IMR-90 (cell line): ENCODE results near the gene ATP6V0E2. TPM values are rescaled to one million over a fixed set of nuclear protein-coding genes. Genes with fewer than 3 reads are reported as not detected.

Experiments used
- ATAC-seq: fragments of 200-7000 bp; cut with Tn5 transposase; 2 replicates; pipeline ENCODE4 v1.9.1; 2020; ENCODE audit warnings: low read depth, mild to moderate bottlenecking, moderate library complexity
- BruUV-seq: library from RNA; stranded (reverse); fragments of 400-500 nt; replicated peaks from 2 replicates; lab custom pipeline; 2021; lab: Mats Ljungman, UMichigan
- CTCF ChIA-PET: fragments of 300-600 bp; formaldehyde crosslinking; extraction: SDS; loops from one replicate; lab custom pipeline; 2021; ENCODE audit warnings: antibody characterized with exemption; lab: Yijun Ruan, JAX
- POLR2A ChIA-PET: fragments of 300-600 bp; sonication (Branson Sonifier 250); formaldehyde crosslinking; loops from one replicate; lab custom pipeline; 2022; ENCODE audit warnings: antibody characterized with exemption; ENCODE audit not compliant: unreplicated experiment; lab: Charles Lee
- DNase-seq: peaks from one replicate; pipeline ENCODE4 v3.0.0; 2013
- H2AFZ ChIP-seq: replicated peaks from 2 replicates; pipeline ENCODE3; 2013; ENCODE audit warnings: low read length, mild to moderate bottlenecking; ENCODE audit not compliant: poor library complexity
- H2AK5ac ChIP-seq: 2 replicates; pipeline ENCODE4 v1.6.1; 2013; ENCODE audit warnings: low read depth, low read length, inconsistent platforms
- H2AK9ac ChIP-seq: replicated peaks from 2 replicates; pipeline ENCODE3; 2013; ENCODE audit warnings: mild to moderate bottlenecking, low read depth, low read length, moderate library complexity; ENCODE audit not compliant: poor library complexity
- H2BK120ac ChIP-seq: 2 replicates; pipeline ENCODE4 v1.6.1; 2013; ENCODE audit warnings: low read depth, low read length, inconsistent platforms
- H2BK15ac ChIP-seq: 3 replicates; pipeline ENCODE4 v1.6.1; 2013; ENCODE audit warnings: low read depth, low read length, inconsistent platforms
- H2BK20ac ChIP-seq: 2 replicates; pipeline ENCODE4 v1.6.1; 2013; ENCODE audit warnings: low read depth, mild to moderate bottlenecking, inconsistent platforms, low read length, moderate library complexity
- H2BK5ac ChIP-seq: 2 replicates; pipeline ENCODE4 v1.6.1; 2013; ENCODE audit warnings: mild to moderate bottlenecking, low read depth, low read length, inconsistent platforms; ENCODE audit not compliant: poor library complexity, severe bottlenecking
- H3K14ac ChIP-seq: replicated peaks from 2 replicates; pipeline ENCODE4 v1.6.1; 2013; ENCODE audit warnings: low read depth, low read length, inconsistent platforms
- H3K18ac ChIP-seq: 2 replicates; pipeline ENCODE4 v1.6.1; 2013; ENCODE audit warnings: low read depth, low read length, control low read depth
- H3K23ac ChIP-seq: 2 replicates; pipeline ENCODE4 v1.6.1; 2013; ENCODE audit warnings: low read depth, low read length, inconsistent platforms
- H3K27ac ChIP-seq: 2 replicates; pipeline ENCODE4 v1.5.1; 2013; ENCODE audit warnings: mild to moderate bottlenecking, control low read depth, low read length; ENCODE audit not compliant: insufficient read depth
- H3K27me3 ChIP-seq: 2 replicates; pipeline ENCODE4 v1.6.1; 2013; ENCODE audit warnings: low read length; ENCODE audit not compliant: control insufficient read depth, insufficient read depth
- H3K36me3 ChIP-seq: 2 replicates; pipeline ENCODE4 v1.6.1; 2013; ENCODE audit warnings: low read length, mixed read lengths; ENCODE audit not compliant: control insufficient read depth, insufficient read depth
- H3K4ac ChIP-seq: 2 replicates; pipeline ENCODE4 v1.6.1; 2013; ENCODE audit warnings: low read depth, low read length, inconsistent platforms
- H3K4me1 ChIP-seq: 2 replicates; pipeline ENCODE4 v1.6.1; 2013; ENCODE audit warnings: low read length, mixed read lengths; ENCODE audit not compliant: control insufficient read depth, insufficient read depth
- H3K4me2 ChIP-seq: 2 replicates; pipeline ENCODE4 v1.6.1; 2013; ENCODE audit warnings: low read depth, mild to moderate bottlenecking, control low read depth, low read length, moderate library complexity
- H3K4me3 ChIP-seq: 2 replicates; pipeline ENCODE4 v1.5.1; 2013; ENCODE audit warnings: low read depth, mild to moderate bottlenecking, control low read depth, low read length, moderate library complexity; ENCODE audit not compliant: insufficient read depth
- H3K56ac ChIP-seq: 2 replicates; pipeline ENCODE4 v1.6.1; 2013; ENCODE audit warnings: low read length, inconsistent platforms; ENCODE audit not compliant: insufficient read depth; ENCODE audit errors: extremely low read depth
- H3K79me1 ChIP-seq, 2 experiments: 2 replicates each; pipeline ENCODE4 v1.6.1; 2013; ENCODE audit warnings: low read length in 2 of 2, inconsistent platforms in 1 of 2, low read depth in 1 of 2
- H3K9ac ChIP-seq: 2 replicates; pipeline ENCODE4 v1.6.1; 2013; ENCODE audit warnings: low read depth, low read length, control low read depth
- H3K9me1 ChIP-seq: 2 replicates; pipeline ENCODE4 v1.6.1; 2013; ENCODE audit warnings: low read length, inconsistent platforms; ENCODE audit not compliant: insufficient read depth
- H3K9me3 ChIP-seq: 2 replicates; pipeline ENCODE4 v1.6.1; 2013; ENCODE audit warnings: low read length; ENCODE audit not compliant: control insufficient read depth, insufficient read depth
- H4K20me1 ChIP-seq: 2 replicates; pipeline ENCODE4 v1.6.1; 2013; ENCODE audit warnings: low read length, inconsistent platforms; ENCODE audit not compliant: insufficient read depth
- H4K5ac ChIP-seq: 2 replicates; pipeline ENCODE4 v1.6.1; 2013; ENCODE audit warnings: mild to moderate bottlenecking, low read depth, low read length, control low read depth
- H4K8ac ChIP-seq, 2 experiments: 2 replicates each; pipeline ENCODE4 v1.6.1; 2013; ENCODE audit warnings: low read depth in 2 of 2, low read length in 2 of 2, control low read depth in 1 of 2, inconsistent platforms in 1 of 2
- H4K91ac ChIP-seq: 2 replicates; pipeline ENCODE4 v1.6.1; 2013; ENCODE audit warnings: low read depth, low read length, inconsistent platforms; ENCODE audit not compliant: insufficient read depth
- BHLHE40 ChIP-seq: fragments of 150-350 bp; IDR thresholded peaks from 2 replicates; pipeline ENCODE4 v1.6.1; 2016; ENCODE audit warnings: mild to moderate bottlenecking, low read depth, low read length
- CEBPB ChIP-seq: IDR thresholded peaks from 2 replicates; pipeline ENCODE4 v1.6.1; 2012; ENCODE audit warnings: low read depth, low read length, improper control_type of control experiment
- CHD1 ChIP-seq: IDR thresholded peaks from 2 replicates; pipeline ENCODE4 v1.6.1; 2012; ENCODE audit warnings: low read depth, low read length, improper control_type of control experiment
- FOS ChIP-seq: fragments of 150-350 bp; IDR thresholded peaks from 2 replicates; pipeline ENCODE4 v1.6.1; 2016; ENCODE audit warnings: low read depth, low read length
- MAFK ChIP-seq: IDR thresholded peaks from 2 replicates; pipeline ENCODE4 v1.6.1; 2012; ENCODE audit warnings: low read depth, low read length, improper control_type of control experiment
- MAZ ChIP-seq: IDR thresholded peaks from 2 replicates; pipeline ENCODE4 v1.6.1; 2012; ENCODE audit warnings: low read depth, mild to moderate bottlenecking, low read length, improper control_type of control experiment, moderate library complexity, borderline replicate concordance
- MXI1 ChIP-seq: IDR thresholded peaks from 2 replicates; pipeline ENCODE4 v1.6.1; 2012; ENCODE audit warnings: low read depth, mild to moderate bottlenecking, low read length, moderate library complexity, borderline replicate concordance
- NFE2L2 ChIP-seq: fragments of 150-350 bp; IDR thresholded peaks from 2 replicates; pipeline ENCODE4 v1.6.1; 2016; ENCODE audit warnings: low read depth, mild to moderate bottlenecking, low read length
- POLR2A ChIP-seq: IDR thresholded peaks from 2 replicates; pipeline ENCODE4 v1.6.1; 2012; ENCODE audit warnings: mild to moderate bottlenecking, low read depth, low read length
- RAD21 ChIP-seq: IDR thresholded peaks from 2 replicates; pipeline ENCODE4 v1.6.1; 2012; ENCODE audit warnings: low read length, improper control_type of control experiment
- RCOR1 ChIP-seq: IDR thresholded peaks from 2 replicates; pipeline ENCODE4 v1.6.1; 2012; ENCODE audit warnings: mild to moderate bottlenecking, low read length, improper control_type of control experiment; ENCODE audit not compliant: insufficient replicate concordance
- SMC3 ChIP-seq: fragments of 150-350 bp; IDR thresholded peaks from 2 replicates; pipeline ENCODE4 v1.6.1; 2016; ENCODE audit warnings: low read depth, mild to moderate bottlenecking, antibody characterized with exemption, low read length, moderate library complexity
- USF2 ChIP-seq: fragments of 150-350 bp; IDR thresholded peaks from 2 replicates; pipeline ENCODE4 v1.6.1; 2017; ENCODE audit warnings: mild to moderate bottlenecking, antibody characterized with exemption, low read length, low read depth
- whole genome bisulfite sequencing, 2 experiments: methylation state at CpG; one replicate each; pipeline versions ENCODE4 v1.1.5 to v1.1.7; 2013; ENCODE audit warnings: missing lambda C conversion rate in 2 of 2; ENCODE audit not compliant: insufficient read length in 1 of 2; ENCODE audit errors: extremely low coverage in 2 of 2; 5-methylcytosine and 5-hydroxymethylcytosine counted together
- dilution Hi-C: fragments of 300-500 bp; cut with HindIII; formaldehyde crosslinking; loops from one replicate; pipeline ENCODE4 v1.14.3; 2018; ENCODE audit warnings: low sequenced_read_pairs; ENCODE audit not compliant: unreplicated experiment
- in situ Hi-C: fragments of 300-500 bp; cut with MboI; formaldehyde crosslinking; loops from 3 replicates; pipeline ENCODE4 v1.14.3; 2019; ENCODE audit warnings: low sequenced_read_pairs, inconsistent platforms, mixed read lengths
- intact Hi-C: fragments of 100-400 bp; cut with micrococcal nuclease; formaldehyde crosslinking; loops from 2 replicates; pipeline ENCODE4 v1.10.0; 2022
- polyA plus RNA-seq, 3 experiments: library from polyadenylated mRNA; depleted of rRNA; stranded (reverse); fragments of >200 nt; gene quantifications; 2 replicates each; pipeline ENCODE4 v1.2.3, GENCODE V29; 2012; ENCODE audit warnings: low replicate concordance in 1 of 3
- total RNA-seq: library from RNA; depleted of rRNA; stranded (reverse); fragments of >200 nt; gene quantifications from 2 replicates; pipeline ENCODE4 v1.2.3, GENCODE V29; 2012
- TF ChIP-seq, protein P1 (sequence below): fragments of 150-350 bp; IDR thresholded peaks from 2 replicates; pipeline ENCODE4 v1.6.1; 2016; ENCODE audit warnings: low read depth, mild to moderate bottlenecking, low read length, moderate library complexity, borderline replicate concordance

Gene ATP6V0E2
- total and polyA plus RNA-seq, 2 of the 4 experiments (the other 2 are of a cell fraction), result 5.7 to 30.3 TPM

DNA sequence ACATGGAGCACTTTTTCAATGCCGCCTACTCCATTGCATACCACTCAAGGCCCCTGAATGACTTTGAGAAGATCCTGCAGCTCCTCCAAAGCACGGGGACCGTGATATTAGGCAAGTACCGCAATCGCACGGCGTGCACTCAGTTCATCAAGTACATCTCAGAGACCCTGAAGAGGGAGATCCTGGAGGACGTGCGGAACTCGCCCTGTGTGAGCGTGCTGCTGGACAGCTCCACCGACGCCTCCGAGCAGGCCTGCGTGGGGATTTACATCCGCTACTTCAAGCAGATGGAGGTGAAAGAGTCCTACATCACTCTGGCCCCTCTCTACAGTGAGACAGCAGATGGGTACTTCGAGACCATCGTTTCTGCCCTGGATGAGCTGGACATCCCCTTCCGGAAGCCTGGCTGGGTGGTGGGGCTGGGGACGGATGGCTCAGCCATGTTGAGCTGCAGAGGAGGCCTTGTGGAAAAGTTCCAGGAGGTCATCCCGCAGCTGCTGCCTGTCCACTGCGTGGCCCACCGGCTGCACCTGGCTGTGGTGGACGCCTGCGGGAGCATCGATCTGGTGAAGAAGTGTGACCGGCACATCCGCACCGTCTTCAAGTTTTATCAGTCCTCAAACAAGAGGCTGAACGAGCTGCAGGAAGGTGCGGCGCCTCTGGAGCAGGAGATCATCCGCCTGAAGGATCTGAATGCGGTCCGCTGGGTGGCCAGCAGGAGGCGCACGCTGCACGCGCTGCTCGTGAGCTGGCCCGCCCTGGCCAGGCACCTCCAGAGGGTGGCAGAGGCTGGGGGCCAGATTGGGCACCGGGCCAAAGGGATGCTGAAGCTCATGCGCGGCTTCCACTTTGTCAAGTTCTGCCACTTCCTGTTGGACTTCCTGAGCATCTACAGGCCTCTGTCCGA lies 12.7 kb upstream of the ATP6V0E2 start (continued):
- no peak for TF ChIP-seq MAFK
- no peak for TF ChIP-seq POLR2A

- no peak overlapping the region for H2BK20ac ChIP-seq
- no peak overlapping the region for H3K23ac ChIP-seq
- H3K36me3 ChIP-seq, result peaks cover 48% of the 10 kb centered on the region
- peak overlapping the region; percentile 19 for H2AK9ac ChIP-seq
- BruUV-seq, result no TSS peak
- no peak overlapping the region for H3K18ac ChIP-seq
- no peak for ATAC-seq
- in situ Hi-C loops, result loop anchor here (25.0 kb wide), 1 partner anchor 551 kb away; a partner anchor contains a TSS
- H3K56ac ChIP-seq, result no peak overlapping the region
- dilution Hi-C loops, result no loop called here
- no peaks in the 10 kb centered on the region for H3K27me3 ChIP-seq
- H2BK120ac ChIP-seq, result no peak overlapping the region
- WGBS, 2 experiments, result 99% methylated on average over 14 of the region's 16 CpGs; no CpG with 5 or more reads in 1 of the 2 experiments
- ChIA-PET POLR2A (no interaction called here), CTCF (no interaction called here)
- H2AK5ac ChIP-seq, result no peak overlapping the region
- H2AFZ ChIP-seq, result no peak overlapping the region
- no peak for DNase-seq
- no peak overlapping the region for H3K14ac ChIP-seq
- no peak overlapping the region for H4K8ac ChIP-seq
- no peaks in the 10 kb centered on the region for H3K4me1 ChIP-seq
- H3K79me1 ChIP-seq, result no peaks in the 10 kb centered on the region
- no peaks in the 10 kb centered on the region for H3K9me3 ChIP-seq
- H3K9me1 ChIP-seq, result peaks cover 4% of the 10 kb centered on the region; the same call in 1 of the 2 replicates
- no peaks in the 10 kb centered on the region for H4K20me1 ChIP-seq
- H3K9ac ChIP-seq, result no peak overlapping the region
- no peak overlapping the region for H2BK15ac ChIP-seq
- no peak overlapping the region for H3K27ac ChIP-seq
- H2BK5ac ChIP-seq, result no peak overlapping the region
- no peak overlapping the region for H4K5ac ChIP-seq
- no peak overlapping the region for H3K4me2 ChIP-seq
- no peak overlapping the region for H3K4ac ChIP-seq
- no peak overlapping the region for H4K91ac ChIP-seq
- no peak overlapping the region for H3K4me3 ChIP-seq
- intact Hi-C loops, result no loop called here
- TF ChIP-seq RAD21 (no peak), MAZ (no peak), RCOR1 (no peak), MXI1 (no peak), CEBPB (no peak), BHLHE40 (no peak), SMC3 (no peak), MAFK (no peak), FOS (no peak), CHD1 (no peak), USF2 (no peak), POLR2A (no peak), NFE2L2 (no peak)
- TF ChIP-seq, protein P1, sequence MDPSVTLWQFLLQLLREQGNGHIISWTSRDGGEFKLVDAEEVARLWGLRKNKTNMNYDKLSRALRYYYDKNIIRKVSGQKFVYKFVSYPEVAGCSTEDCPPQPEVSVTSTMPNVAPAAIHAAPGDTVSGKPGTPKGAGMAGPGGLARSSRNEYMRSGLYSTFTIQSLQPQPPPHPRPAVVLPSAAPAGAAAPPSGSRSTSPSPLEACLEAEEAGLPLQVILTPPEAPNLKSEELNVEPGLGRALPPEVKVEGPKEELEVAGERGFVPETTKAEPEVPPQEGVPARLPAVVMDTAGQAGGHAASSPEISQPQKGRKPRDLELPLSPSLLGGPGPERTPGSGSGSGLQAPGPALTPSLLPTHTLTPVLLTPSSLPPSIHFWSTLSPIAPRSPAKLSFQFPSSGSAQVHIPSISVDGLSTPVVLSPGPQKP, result no peak
Observed at GRCh38 chr7:149861728-149862045, 12.1 kb upstream of the ATP6V0E2 start.
